ENCODE data around the gene MOV10. TPM values are rescaled to one million over a fixed set of nuclear protein-coding genes. Genes with fewer than 3 reads are reported as not detected.

Gene MOV10
- total and polyA plus RNA-seq, 2 donors (not counting 1 experiment from before 2014, with no cell fraction given) = 31.0 to 46.2 TPM

DNA sequence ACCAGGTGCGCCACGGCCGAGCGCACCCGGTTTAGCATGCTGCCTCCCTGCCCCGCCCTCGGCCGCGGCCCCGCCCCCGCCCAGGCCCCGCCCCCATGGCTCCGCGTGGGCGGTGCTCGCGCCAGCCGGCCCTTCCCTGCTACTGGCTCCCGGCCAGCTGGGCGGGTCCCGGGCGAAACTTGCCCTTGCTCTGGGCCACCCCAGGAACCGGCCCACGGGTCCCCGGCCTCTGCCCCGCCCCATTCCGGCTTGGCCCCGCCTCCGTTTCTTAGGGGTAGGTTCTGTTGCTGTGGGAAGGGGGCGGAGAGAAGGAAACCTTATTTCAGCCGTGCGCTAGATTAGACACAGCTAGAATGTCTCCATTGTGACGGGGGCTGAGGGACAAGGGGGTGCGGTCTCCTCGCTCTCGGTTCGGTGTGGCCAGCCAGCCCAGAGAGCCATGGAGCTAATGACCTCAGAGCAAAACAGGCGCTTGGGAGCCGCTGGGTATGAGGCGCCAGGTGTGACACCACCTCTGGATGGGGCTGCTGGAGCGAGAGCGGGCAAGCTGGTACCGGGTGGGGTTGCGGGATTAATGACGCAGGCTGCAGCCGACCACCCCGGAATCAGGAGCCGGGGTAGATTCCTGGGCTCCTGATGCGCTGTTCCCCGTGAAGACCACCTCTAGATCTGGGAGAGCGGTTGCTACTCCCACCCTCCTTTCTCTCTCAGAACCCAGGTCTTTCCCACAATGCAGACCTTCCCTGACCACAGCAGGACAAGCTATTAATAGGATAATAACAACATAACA lies 41.0 kb downstream of the MOV10 start, which contains the start of gene PPM1J:
PPM1J (minus strand) TSS at position 69 of the 790 bp plus-strand sequence; CDS start at position 38, 31 bp downstream.
- ATAC-seq (ENCODE audit: low read depth) = peak; percentile 86
- peaks cover 25% of the 10 kb centered on the region for H3K4me1 Mint-ChIP-seq
- no peaks in the 10 kb centered on the region for H3K36me3 ChIP-seq (replicated peaks in 1 of 2; ENCODE audit: control extremely low read depth in 1 of 2, control insufficient read depth in 1 of 2, extremely low read depth in 1 of 2, insufficient read depth in 2 of 2, low read length in 1 of 2)
- peak within 1 kb of the TSS; percentile 85 for H3K27ac Mint-ChIP-seq
- ChIA-PET CTCF (interaction anchor here (0.7 to 9.7 kb wide), 41 partner anchors 8 to 1568 kb away, joined by 3 to 109 read pairs (median 5); partner anchors contain the start of genes AP4B1, CTTNBP2NL, LRIG2 and MOV10), POLR2A (interaction anchor here (0.6 to 1.8 kb wide), 9 partner anchors 11 to 358 kb away, joined by 3 to 4 read pairs (median 3); partner anchors contain the start of genes CAPZA1, LRIG2, MOV10 and ST7L)
- intact Hi-C loops (cut with micrococcal nuclease) = loop anchor here (1.0 to 10.0 kb wide), 15 partner anchors 8 to 1999 kb away; partner anchors contain the start of genes AP4B1, CAPZA1, DCLRE1B and LRIG2
- peaks cover 26 to 47% of the 10 kb centered on the region in 2 donors for H3K4me1 ChIP-seq (ENCODE audit: control insufficient read depth in 2 of 2, insufficient read depth in 2 of 2, low read length in 2 of 2)
- no peaks in the 10 kb centered on the region for H3K9me3 ChIP-seq (ENCODE audit: control extremely low read depth in 1 of 3, control insufficient read depth in 2 of 3, insufficient read depth in 1 of 3, low read length in 2 of 3)
- H3K27ac ChIP-seq (ENCODE audit: low read length in 2 of 2) = peak within 1 kb of the TSS; percentile 25 to 59
- peak within 1 kb of the TSS; percentile 74 for H3K9ac ChIP-seq (ENCODE audit: low read length)
- DNase-seq = peak; percentile 97
- WGBS (ENCODE audit: insufficient coverage) = under 1% methylated on average over 51 of the region's 51 CpGs
- H2AFZ ChIP-seq (ENCODE audit: insufficient read depth, low read depth, low read length, poor library complexity, severe bottlenecking) = peak within 1 kb of the TSS; percentile 74
- H3K4me3 ChIP-seq (ENCODE audit: control extremely low read depth in 1 of 5, extremely low read depth in 1 of 5, insufficient read depth in 1 of 5, low read depth in 2 of 5, low read length in 4 of 5) = peak within 1 kb of the TSS; percentile 62 to 82 (median 72)
- peak within 1 kb of the TSS; percentile 93 for H3K4me3 Mint-ChIP-seq
- no peaks in the 10 kb centered on the region for H3K79me2 ChIP-seq (ENCODE audit: control insufficient read depth, insufficient read depth, low read length)
- H3K27me3 ChIP-seq (replicated peaks in 1 of 4; ENCODE audit: control extremely low read depth in 1 of 4, control insufficient read depth in 3 of 4, insufficient read depth in 4 of 4, low read length in 3 of 4) = peaks cover 0 to 16% (median 7%) of the 10 kb centered on the region in 4 experiments
- TF ChIP-seq EZH2 (IDR thresholded peaks at IDR 0.05; ENCODE audit: borderline replicate concordance, insufficient read depth, low read depth, low read length, poor library complexity, severe bottlenecking) (no peak), CTCF (IDR thresholded peaks at IDR 0.05) (no peak)
- peak within 1 kb of the TSS; percentile 100 for H3K4me2 ChIP-seq (replicated peaks; ENCODE audit: low read depth, low read length, poor library complexity, severe bottlenecking)
- no peaks in the 10 kb centered on the region for H3K9me3 Mint-ChIP-seq (ENCODE audit: insufficient read depth)
- no peaks in the 10 kb centered on the region for H4K20me1 ChIP-seq (ENCODE audit: control insufficient read depth, insufficient read depth, low read length, poor library complexity, severe bottlenecking)
- H3K27me3 Mint-ChIP-seq = peaks cover 15% of the 10 kb centered on the region
